Epithelial cell of proximal tubule (primary cell): ENCODE results near the gene TNFRSF1B. TPM values are rescaled to one million over a fixed set of nuclear protein-coding genes. Genes with fewer than 3 reads are reported as not detected.

ENCODE experiments used
- DNase-seq: peaks from one replicate; pipeline ENCODE4 v3.0.0-alpha.2; 2011; ENCODE audit warnings: low read depth
- H3K4me3 ChIP-seq: 2 replicates; pipeline ENCODE4 v1.5.1; 2011; ENCODE audit warnings: low read depth, mild to moderate bottlenecking, low read length
- total RNA-seq: library from RNA; depleted of rRNA; stranded (reverse); fragments of >200 nt; gene quantifications from 2 replicates; pipeline ENCODE4 v1.2.3, GENCODE V29; 2015
- TF ChIP-seq, protein P1 (sequence below): conservative IDR thresholded peaks from 2 replicates; pipeline ENCODE4 v1.5.1; 2012; ENCODE audit warnings: low read depth, mild to moderate bottlenecking, low read length

TNFRSF1B gene
- total RNA-seq, 1 donor from 2014 or later, result 0.06 TPM

GRCh38 chr1:12186679-12186985, 19.8 kb downstream of the TNFRSF1B start:
- H3K4me3 ChIP-seq, result no peak overlapping the region
- TF ChIP-seq, protein P1, sequence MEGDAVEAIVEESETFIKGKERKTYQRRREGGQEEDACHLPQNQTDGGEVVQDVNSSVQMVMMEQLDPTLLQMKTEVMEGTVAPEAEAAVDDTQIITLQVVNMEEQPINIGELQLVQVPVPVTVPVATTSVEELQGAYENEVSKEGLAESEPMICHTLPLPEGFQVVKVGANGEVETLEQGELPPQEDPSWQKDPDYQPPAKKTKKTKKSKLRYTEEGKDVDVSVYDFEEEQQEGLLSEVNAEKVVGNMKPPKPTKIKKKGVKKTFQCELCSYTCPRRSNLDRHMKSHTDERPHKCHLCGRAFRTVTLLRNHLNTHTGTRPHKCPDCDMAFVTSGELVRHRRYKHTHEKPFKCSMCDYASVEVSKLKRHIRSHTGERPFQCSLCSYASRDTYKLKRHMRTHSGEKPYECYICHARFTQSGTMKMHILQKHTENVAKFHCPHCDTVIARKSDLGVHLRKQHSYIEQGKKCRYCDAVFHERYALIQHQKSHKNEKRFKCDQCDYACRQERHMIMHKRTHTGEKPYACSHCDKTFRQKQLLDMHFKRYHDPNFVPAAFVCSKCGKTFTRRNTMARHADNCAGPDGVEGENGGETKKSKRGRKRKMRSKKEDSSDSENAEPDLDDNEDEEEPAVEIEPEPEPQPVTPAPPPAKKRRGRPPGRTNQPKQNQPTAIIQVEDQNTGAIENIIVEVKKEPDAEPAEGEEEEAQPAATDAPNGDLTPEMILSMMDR, result no peak
- DNase-seq, result no peak

- H3K4me3 ChIP-seq, result no peak overlapping the region
- TF ChIP-seq, protein P1, result no peak
- DNase-seq, result no peak
Observed at GRCh38 chr1:12188115-12188514, 21.3 kb downstream of the TNFRSF1B start.

DNA sequence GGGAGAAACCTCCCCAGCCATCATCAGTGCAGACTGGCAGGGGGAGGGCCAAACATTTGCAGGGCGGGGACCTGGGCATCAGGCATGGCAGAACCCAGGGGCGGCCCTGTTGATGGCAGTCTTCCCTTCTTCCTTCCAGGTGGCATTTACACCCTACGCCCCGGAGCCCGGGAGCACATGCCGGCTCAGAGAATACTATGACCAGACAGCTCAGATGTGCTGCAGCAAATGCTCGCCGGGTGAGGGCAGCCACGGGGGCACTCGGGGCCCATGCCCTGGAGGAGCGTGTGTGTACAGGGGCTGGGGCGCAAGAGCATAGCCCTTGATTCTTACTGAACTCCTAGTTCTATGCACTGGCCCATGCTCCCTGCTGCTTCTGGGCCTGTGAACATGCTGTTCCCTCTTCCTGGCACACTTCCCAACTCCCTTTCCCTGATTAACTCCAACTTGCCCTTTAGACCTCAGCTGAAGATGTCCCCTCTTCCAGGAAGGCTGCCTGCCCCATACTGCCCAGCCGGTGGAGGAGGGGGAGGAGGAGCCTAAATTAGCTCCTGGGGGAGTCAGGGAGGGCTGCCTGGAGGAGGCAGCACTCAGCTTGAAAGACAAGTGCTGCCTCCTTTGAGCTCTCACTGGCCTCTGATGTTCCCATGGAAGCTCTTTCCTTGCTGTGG, 22.0 kb downstream of the TNFRSF1B start:
- TF ChIP-seq, protein P1, result no peak
- H3K4me3 ChIP-seq, result no peak overlapping the region
- DNase-seq, result no peak

GRCh38 chr1:12189328-12189682, 22.5 kb downstream of the TNFRSF1B start:
- no peak overlapping the region for H3K4me3 ChIP-seq
- TF ChIP-seq, protein P1, result no peak
- no peak for DNase-seq

- no peak for DNase-seq
- H3K4me3 ChIP-seq, result no peak overlapping the region
- TF ChIP-seq, protein P1, result no peak
Observed at GRCh38 chr1:12191242-12192032, 24.6 kb downstream of the TNFRSF1B start.

DNA sequence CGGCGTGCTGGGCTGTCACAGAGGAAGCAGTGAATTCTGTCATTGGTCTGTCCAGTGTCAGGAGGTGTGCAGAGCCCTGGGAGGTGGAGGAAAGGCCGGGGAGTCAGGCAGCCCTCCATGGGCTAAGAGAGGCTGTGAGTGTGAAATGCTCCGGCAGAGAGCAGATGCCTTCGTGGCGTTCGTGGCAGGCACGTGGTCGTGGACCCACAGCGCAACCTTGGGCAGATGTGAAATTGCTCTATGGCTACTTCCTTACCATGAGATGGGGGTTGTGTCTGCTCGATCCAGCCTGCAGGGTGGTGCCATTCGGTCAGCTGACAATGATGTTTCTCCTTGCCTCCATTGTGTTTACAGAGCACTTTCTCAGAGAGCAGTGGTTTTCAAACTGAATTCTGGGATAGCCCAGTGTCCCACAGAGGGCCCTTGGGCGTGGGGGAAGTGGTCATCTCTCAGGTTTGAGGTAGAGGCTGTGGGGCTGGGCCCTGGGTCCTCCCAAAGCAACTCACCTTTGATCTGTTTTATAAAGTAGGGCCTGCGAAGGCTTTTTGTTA, 27.9 kb downstream of the TNFRSF1B start:
- TF ChIP-seq, protein P1, result no peak
- H3K4me3 ChIP-seq, result no peak overlapping the region
- no peak for DNase-seq
